NCI-H82 treated with DMSO at 0.1 percent for 48 hours (cell line): Measurements from ENCODE around the gene WIPF1.
"Not testable (repeated sequence)": the region's sequence is repeated elsewhere in the genome, so short reads cannot be mapped to it uniquely, and the experiment has no call there.

Experiments used
- DNase-seq: peaks from one replicate; lab custom pipeline; 2025; ENCODE audit not compliant: unreplicated experiment; lab: John Stamatoyannopoulos, UW

WIPF1 gene

GRCh38 chr2:174575124-174575776, 22.4 kb downstream of the WIPF1 start:
- DNase-seq, result no peak

GRCh38 chr2:174574657-174575056, 22.9 kb downstream of the WIPF1 start:
- no peak for DNase-seq

GRCh38 chr2:174573621-174574081, 24.0 kb downstream of the WIPF1 start:
- no peak for DNase-seq

GRCh38 chr2:174572556-174572955, 25.0 kb downstream of the WIPF1 start:
- DNase-seq, result no peak

- no peak for DNase-seq
These were observed 25.8 kb downstream of the WIPF1 start for GRCh38 chr2:174571669-174572323.

GRCh38 chr2:174570318-174570958, 27.2 kb downstream of the WIPF1 start:
- DNase-seq, result no peak

GRCh38 chr2:174569678-174570077, 27.9 kb downstream of the WIPF1 start:
- DNase-seq, result no peak

GRCh38 chr2:174568425-174568824, 29.2 kb downstream of the WIPF1 start:
- peak; percentile 32 for DNase-seq

GRCh38 chr2:174566871-174567270, 30.7 kb downstream of the WIPF1 start:
- no peak for DNase-seq

GRCh38 chr2:174563530-174564282, 33.9 kb downstream of the WIPF1 start:
- DNase-seq, result no peak

GRCh38 chr2:174561972-174562370, 35.6 kb downstream of the WIPF1 start:
- no peak for DNase-seq

GRCh38 chr2:174561283-174561971, 36.2 kb downstream of the WIPF1 start:
- DNase-seq, result no peak

GRCh38 chr2:174560737-174561136, 36.9 kb downstream of the WIPF1 start:
- no peak for DNase-seq

- no peak for DNase-seq
These were observed 41.6 kb downstream of the WIPF1 start for GRCh38 chr2:174555998-174556397.

- DNase-seq, result no peak
These were observed 43.0 kb downstream of the WIPF1 start for GRCh38 chr2:174554529-174555150.

GRCh38 chr2:174553811-174554493, 43.7 kb downstream of the WIPF1 start:
- no peak for DNase-seq

GRCh38 chr2:174552880-174553279, 44.7 kb downstream of the WIPF1 start:
- no peak for DNase-seq

GRCh38 chr2:174551697-174552096, 45.9 kb downstream of the WIPF1 start:
- DNase-seq, result no peak

- DNase-seq, result not testable (repeated sequence)
These were observed 49.0 kb downstream of the WIPF1 start for GRCh38 chr2:174548646-174549045.

- not testable (repeated sequence) for DNase-seq
These were observed 49.6 kb downstream of the WIPF1 start for GRCh38 chr2:174548021-174548420.
